Inflammatory macrophage treated with lipopolysaccharide for 1 hour (primary cell): ENCODE results near the gene GRIK3.
"Not testable (repeated sequence)": the region's sequence is repeated elsewhere in the genome, so short reads cannot be mapped to it uniquely, and the experiment has no call there.

Experiments used
- DNase-seq, 2 donors: peaks; one replicate each; pipeline ENCODE4 v3.0.0-alpha.2; 2020 to 2022

GRIK3 gene

DNA sequence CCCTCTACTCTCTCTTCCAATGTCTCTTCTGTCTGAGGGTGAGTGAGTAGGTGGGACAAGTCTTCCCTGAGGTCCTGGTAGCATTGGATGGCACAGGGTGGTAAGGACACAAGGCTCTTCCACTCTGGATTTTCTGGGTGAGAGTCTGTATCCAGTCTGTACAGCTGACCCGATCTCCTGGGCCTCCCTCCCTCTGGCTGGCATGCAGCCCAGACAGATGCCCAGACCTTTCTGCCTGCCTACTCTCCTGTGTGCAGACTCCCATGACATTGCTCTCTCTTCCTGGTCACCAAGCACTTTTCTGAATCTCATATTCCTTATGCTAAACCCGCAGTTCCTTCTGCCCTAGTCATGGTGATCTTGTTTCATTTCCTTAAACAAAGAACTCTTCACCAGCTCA is 100.3 kb downstream of the GRIK3 start:
- DNase-seq, result no peak

DNA sequence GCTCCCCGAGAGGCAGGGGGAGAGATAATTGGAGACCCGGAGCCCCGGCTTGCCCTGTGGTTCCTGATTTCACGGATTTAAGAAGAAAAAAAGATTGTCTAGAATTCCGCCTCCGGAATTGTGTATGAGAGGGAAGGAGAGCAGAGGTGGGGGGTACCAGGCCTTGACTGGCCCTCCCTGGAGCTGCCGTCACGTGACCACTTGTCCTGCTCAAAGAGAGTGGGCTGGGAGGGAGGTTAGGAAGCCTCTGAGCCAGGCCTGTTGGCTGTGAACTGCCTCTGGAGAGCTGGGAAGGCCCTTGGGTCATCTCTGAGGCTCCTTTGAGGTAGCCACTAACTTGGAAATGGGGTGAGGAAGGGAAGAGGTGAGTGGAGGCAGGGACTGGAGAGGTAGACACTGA is 106.5 kb downstream of the GRIK3 start:
- DNase-seq, result no peak

DNA sequence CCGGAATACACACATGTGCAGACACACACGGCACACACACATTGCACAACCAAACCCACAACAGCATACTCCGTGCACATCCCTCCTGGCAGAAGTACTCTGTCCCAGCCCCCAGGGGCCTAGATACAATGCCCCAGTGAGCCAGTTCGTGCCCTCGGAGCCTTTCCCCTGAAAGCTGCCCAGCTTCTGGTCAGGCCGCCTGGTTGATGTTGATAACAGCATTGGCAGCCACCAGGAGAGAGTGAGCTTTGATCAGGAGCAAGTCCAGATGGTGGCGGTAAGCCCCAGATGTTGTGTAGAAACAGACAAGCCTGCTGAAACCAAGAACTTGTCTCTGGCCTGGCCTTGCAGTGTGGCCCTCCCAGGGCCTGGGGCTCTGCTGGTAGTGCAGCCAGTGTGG is 109.1 kb downstream of the GRIK3 start:
- DNase-seq, result no peak

DNA sequence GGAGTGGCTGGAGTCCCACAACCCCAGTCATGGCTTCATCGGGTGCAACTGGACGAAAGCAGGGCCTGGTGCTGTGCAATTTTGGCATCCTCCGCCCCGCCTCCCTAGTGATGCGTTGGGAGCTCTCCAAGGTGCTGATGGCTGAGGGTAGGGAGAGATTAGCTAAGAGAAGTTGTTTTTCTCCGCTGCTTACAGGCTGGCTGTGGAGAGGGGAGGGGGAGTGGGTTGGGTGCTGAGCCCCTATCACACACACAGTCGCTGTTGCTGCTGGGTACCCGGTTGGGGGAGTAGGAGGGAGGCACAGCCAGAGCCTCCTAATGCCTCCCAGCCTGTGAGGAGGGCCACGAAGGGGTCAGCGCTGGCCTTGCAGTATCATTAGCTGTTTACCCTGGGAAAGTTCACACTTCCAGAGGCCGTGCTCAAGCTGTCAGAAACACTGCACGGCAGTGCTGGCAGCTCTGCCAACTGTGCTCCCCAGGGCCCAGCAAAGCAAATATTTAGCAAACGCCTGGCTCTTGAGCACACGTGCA is 110.0 kb downstream of the GRIK3 start:
- peak; percentile 12 to 25 for DNase-seq

DNA sequence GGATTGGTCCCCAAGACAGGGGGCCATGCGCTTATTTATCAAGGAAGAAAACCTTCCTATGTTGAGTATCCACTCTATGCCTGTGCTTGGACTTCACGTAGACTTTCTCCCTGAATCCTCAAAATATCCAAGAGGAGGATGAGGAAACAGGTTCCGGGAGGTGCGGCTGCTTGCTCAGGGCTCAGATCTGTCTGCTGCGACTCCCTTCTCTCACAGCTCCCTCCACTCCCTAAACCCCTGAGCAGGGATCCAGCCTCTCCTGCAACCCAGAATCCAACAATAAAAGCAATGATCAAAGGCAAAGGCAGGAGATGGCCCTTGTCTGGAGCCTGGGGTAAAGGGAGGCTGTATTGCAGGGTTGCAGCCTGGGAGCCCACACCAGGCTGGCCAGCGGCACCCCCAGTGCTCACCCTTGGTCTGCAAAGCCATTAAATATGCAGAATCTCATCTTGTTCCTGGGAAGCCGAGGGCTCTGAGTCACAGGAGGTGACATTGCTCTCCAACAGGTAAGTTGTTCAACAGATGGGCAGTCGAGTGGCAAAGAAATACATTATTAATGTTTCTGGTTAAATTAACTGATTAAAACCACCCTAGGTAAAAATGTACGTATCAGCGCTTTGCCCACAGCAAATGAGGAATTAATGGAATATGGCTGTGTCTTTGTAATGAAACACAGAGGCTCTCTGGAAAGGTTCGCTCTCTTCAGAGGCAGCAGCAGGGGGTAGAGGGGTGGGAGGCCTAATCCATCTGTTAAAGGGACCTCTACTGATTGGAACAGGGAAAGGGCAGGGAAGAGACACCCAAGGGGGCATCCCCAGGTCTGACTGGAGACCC is 111.5 kb downstream of the GRIK3 start:
- DNase-seq, result no peak

DNA sequence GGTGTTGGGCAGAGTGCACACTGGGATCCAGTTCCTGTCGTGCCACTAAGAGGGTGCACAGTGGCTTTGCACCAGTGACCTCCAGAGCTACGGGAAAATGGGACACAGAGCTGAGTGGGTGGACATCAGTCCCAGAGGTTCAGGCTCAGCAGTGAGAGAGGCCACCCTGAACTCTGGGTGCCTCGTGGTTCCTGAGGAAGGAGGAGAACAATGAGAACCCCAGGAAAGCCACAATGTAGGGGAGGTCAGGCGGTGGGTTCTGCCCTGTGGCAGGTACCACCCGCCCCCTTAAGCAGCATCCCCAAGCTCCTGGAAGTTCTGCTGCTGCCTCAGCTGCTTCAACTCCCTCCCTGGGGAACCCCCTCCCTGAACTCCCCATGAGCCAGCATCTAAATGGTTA is 112.2 kb downstream of the GRIK3 start:
- DNase-seq, result no peak

DNA sequence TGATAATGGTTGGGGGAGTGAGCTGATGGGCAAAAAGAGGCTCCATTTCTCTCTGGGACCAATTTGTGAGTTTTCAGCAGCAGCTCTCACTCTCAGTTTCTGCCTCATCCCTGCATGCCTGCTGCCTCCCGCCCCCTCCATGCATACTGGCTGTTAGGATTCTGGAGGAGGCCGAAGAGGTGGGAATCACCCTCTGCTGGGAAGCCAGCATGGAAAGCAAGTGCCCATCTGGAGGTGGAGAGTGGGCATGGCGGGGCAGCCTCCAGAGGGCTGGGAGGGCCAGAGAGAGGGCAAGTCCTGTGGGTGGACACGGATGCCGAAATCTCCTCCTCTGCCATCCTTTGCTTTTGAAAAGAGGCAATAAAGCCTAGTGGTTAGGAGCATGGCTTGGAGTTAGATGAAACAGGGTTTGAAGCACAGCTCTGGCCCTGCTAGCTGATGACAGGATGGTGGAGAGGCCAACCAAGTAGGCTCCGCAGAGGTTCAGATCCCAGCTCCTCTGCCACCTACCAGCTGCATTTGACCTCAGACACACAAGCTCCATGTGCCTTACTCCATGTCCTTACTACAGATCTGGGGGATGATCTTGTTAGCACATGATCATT is 113.4 kb downstream of the GRIK3 start:
- DNase-seq, result no peak

DNA sequence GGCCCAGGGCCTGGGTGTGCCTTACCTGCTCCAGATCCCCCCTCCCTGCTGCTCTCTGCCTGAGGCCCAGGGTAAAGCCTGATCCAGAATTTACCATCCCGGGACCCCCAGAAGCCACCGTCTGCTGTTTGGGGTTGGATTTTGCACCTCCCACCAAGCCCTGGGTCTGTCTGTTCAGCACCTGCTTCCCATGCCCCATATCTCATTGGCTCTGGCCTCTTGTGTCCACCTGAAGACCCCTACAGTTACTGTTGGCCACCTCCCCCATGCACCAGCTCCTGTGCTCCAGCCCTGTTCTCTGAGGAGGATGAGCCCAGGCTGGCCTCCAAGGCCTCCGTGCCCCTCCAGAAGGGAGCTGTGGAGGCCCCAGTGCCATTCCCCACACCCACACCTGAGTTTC is 113.9 kb downstream of the GRIK3 start:
- DNase-seq, result no peak

DNA sequence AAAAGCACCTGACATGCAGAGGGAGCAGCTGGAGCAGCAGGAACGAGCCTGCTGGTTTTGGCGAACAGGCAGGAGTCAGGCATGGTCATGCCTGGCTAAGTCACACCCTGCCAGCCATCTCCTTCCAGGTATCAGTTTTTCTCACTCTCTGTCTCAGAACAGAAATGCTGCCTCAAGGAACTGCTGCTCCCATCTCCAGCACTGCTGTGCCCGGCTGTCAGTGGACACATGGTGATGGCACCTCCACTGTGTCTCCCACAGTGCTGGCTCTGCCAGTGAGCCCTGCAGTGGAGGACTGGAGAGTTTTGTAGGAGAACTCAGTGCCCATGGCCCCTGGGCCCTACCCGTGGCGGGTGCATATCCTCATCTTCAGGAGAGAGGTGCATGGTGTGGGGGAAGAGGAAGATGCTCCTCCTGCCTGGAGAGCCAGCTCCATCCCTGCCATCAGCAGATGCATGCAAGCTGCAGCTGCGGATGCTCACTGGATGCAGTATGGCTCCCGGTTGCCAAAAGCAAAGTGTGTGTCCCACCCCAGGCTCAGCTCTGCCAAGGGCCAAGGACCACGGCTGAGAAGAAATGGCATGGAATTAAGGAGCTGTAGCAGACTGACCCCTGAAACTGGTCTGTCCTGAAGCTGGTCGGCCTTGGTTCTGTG is 114.7 kb downstream of the GRIK3 start:
- no peak for DNase-seq

DNA sequence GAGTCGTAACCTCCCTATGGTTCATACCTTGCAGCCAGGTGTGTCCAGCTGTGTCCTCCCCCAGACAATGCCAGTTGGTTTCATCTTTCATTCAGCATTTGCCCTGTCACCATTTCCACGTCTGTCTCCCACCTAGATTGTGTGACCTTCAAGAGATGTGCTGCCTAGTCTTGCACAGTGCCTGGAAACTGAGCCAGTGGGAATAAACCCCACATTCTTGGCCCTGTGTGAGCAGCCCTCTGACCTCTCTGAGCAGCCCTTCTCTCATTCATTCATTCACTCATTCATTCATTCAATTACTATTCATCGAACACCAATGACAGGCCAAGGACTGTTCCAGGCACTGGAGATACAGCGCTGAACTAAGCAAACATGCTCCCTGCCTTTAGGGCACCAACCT is 115.7 kb downstream of the GRIK3 start:
- DNase-seq, result no peak

DNA sequence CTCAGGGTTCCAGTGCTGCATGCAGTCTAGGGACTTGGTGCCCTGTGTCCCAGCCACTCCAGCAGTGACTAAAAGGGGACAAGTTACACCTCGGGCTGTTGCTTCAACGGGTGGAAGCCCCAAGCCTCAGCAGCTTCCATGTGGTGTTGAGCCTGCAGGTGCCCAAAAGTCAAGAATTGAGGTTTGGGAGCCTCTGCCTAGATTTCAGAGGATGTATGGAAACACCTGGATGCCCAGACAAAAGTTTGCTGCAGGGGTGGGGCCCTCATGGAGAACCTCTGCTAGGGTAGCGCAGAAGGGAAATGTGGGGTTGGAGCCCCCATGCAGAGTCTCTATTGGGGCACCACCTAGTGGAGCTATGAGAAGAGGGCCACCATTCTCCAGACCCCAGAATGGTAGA is 117.8 kb downstream of the GRIK3 start:
- DNase-seq, result not testable (repeated sequence)

DNA sequence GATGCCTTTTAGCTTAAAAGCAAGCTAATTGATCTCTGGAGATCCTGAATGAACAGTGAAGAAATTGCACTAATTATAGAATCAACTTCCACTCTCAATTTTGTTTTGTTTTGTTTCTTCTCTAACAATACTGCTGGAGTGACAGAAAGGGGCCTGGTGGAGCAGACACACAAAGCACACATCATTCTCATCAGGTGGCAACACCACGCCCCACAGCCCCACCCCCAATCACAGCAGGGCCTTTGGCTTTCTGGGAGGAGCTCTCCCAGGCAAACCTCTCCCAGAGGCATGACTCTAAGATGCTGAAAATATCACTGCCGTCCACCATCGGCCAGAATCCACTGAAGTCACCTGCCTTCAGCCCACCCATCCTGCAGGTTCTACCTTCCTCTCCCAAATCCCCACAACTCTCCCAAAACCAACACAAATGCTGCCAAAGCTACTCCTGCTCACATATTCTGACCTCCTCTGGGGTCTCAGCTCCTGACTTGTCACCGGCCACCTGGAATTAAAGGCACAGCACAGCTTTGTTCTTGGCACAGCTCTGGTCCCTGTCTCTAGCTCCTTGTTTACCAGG is 120.7 kb downstream of the GRIK3 start:
- no peak for DNase-seq

DNA sequence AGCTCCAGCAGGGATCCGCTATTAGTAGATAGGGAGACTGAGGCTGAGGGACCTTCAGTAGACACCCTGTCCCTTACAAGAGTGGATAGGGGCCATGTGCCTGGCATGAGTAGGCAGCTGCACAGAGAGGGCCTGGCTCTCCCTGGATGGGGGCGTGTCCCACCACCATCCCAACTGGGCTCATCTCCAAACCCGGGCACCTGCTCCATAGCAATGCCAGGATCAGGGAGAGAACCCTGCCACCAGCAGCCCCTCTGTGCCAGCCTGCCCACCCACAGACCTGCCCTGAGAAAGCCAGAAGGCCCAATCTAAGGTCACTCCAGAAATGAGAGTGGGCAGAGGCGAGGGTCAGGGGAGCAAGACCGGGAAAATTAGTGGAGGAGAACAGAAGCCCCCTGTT is 121.3 kb downstream of the GRIK3 start:
- no peak for DNase-seq

DNA sequence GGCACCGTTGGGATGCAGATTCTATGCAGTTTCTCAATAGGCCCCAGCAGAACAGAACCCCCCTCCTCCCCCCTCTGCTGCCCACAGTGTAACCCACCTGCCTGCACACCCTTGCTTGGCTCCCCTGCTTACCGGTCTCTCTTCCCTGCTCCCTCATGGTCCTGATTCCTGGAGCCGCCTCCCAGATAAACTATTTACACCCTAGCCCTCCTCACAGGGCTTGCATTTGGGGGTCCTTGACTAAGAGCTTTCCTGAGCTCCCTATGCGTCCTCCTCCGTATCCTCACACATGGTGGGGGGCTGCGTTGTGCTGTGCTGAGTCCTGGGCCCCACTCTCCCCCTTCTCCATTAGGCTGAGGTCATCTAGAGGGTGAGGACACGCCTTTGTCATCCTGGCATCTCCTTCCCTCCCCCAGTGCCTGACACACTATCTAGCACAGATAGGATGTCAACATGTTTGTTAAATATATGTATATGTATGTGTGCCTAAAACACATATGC is 121.9 kb downstream of the GRIK3 start:
- DNase-seq, result no peak

DNA sequence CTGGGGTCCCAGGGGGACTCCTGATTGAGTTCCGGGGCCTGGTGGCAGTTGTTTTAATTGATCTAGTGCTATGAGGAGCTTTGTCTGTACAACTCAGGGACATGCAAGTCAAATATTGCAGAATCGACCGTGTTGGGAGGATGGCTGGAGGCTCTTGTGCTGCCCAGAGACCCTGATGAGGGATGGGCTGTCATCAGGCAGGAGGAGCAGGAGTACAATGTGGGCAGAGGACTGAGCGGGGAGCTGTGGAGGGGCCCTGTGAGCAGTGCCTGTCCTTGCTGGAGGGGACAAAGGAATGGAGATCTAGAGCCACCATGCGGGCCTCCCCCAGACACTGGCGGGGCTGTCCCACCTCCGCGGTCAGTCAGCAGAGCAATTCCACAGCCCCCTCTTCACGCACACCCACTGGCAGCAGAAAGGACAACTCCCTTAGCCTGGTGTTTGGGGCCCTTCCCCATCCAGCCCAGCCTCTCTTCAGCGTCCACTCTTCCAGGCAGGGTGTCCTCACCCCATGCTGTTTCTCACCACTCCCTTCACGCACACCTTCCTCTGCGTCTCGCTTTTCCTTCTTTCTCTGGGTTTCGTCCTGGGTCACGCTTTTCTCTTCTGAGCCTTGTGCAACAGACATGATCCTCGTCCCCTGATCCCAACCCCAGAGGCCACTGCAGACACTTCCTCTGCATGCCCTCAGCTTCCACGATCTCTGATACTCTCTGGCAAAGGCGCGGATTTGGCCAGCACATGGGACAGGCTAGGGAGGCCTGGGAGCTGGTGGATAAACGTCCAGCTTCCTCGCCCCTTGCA is 122.6 kb downstream of the GRIK3 start:
- DNase-seq, result no peak

DNA sequence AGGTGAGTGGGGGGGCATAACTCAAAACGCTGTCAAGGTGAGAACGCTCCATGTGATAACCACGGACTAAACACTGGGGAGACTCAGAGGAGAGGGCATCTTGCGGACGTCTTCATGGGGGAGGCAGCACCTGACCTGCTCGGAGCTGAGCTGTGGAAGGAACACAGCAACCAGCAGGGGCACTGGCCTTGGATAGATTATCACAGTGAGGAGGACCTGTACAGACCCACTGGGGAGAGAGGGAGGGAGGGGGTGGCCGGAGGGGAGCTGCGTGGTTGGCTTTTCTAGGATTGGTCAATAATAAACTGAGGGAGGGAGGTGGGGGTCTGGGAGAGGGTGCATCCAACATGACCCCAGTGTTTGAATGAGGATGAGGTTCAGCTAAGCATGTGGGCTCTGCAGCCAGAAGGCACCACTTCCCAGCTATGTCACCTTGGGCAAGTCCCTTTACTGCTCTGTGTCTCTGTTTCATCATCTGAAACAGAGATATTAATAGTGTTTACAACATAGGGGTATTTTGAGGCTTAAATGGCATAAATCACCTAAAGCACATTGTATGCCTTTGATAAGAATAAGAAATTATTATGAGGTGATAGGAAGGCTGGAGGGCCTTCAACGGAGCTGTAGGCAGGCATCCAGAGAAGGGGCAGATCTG is 123.3 kb downstream of the GRIK3 start:
- DNase-seq, result no peak

DNA sequence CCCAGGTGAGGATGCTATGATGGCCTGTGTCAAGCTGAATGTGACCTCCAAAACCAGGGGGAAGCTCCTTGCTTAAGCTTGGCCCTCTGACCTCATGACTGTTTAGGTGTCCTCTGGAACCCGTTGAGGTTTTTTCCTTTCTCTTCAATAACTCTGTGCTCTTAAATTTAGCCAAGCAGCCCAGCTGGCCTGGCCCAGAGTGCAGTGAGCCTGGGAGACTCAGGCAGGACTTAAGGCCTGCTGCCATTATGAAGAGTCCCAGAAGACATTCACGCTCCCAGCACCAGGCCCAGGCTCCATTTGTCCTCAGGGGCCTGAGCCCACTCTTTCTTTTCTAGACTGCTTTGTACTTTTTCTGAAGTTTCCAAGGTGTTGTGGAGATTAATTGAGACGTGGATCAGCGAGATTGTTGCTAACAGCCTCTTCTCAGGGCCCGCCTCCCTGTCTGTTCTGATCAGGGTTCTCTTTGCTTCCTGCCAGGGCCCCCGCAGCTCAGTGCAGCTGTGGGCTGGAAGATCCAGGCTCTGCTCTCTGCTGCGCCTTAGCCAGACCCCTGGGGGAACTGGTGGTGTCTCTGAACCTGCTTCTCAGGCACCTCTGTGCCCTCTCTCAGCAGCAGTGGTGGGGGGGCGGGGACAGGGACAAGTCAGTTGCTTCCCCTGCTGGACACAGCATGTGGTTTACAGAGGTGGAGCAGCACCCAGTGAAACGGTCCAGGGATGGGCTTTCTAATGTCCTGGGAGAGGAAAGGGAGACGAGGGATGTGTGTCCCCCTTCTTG is 124.2 kb downstream of the GRIK3 start:
- DNase-seq, result no peak

DNA sequence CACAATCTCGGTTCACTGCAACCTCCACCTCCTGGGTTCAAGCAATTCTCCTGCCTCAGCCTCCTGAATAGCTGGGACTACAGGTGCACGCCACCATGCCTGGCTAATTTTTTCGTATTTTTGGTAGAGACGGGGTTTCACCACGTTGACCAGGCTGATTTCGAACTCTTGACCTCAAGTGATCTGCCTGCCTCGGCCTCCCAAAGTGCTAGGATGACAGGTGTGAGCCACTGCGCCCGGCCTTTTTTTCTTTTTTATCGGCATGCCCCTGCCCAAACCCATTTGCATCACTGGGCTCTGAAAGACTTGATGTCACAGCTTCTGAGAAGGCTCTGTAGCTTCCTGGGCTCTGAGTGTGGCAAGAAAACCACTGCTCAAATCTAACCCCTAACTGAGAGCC is 125.0 kb downstream of the GRIK3 start:
- not testable (repeated sequence) for DNase-seq

DNA sequence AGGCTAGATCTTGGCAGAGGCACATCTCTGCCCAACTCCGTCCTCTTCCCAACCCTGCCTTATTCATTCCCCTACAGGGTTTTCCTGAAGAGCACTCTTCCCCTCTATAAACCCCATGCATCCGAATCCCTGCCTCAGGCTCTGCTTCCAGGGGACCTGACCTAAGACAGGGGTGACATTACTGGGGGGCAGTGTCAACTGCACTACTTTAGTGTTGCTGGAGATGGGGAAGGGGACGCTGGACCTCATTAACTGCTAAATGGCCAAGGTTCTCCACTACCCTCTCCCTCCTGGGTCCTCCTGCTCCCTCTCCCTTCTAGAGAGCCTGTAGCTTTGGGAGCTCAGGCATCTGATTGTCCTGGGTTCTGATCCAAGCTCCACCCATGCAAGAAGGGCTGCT is 126.2 kb downstream of the GRIK3 start:
- no peak for DNase-seq

DNA sequence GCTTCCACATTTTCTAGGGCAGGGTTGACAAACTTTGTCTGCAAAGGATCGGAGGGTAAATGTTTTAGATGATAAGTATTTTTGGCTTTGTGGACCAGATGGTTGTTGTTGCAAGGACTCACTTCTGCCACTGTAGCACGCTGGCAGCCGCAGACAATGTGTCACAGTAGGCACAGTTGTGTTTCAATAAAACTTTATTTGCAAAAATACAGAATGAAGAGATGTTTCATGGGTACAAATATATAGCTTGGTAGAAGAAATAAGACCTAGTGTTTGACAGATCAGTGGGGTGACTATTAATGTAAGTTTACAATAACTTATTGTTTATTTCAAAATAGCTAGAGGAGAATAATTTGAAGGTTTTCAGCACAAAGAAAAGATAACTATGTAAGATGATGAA is 127.8 kb downstream of the GRIK3 start:
- DNase-seq, result no peak

DNA sequence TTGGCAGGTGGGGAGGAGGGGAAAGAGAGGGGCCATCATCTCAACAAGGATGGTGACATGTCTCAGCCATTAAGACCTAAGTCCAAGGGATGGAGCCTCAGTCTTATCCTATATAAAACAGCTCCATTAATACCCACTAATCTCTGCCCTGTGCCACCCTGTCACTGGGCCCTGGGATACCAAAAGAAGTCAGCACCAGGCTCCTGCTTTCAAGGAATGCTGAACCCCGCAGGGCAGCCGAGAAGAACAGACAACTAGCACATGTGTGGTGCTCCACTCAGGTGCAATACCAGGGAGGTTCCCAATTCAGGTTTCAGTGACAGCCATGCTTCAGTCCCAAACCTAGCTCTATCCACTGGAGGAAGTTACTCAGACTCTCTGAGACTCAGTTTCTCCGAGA is 128.4 kb downstream of the GRIK3 start:
- no peak for DNase-seq
